GM23248 (cell line): ENCODE results near the gene TMCC1. TPM values are rescaled to one million over a fixed set of nuclear protein-coding genes. Genes with fewer than 3 reads are reported as not detected.
"Not testable (repeated sequence)": the region's sequence is repeated elsewhere in the genome, so short reads cannot be mapped to it uniquely, and the experiment has no call there.

Experiments used
- DNase-seq: peaks from one replicate; pipeline ENCODE4 v3.0.0-alpha.2; 2015
- H2AFZ ChIP-seq: fragments of 200-600 bp; sonication (generic); 2 replicates; pipeline ENCODE4 v1.6.1; 2016; ENCODE audit warnings: antibody characterized with exemption
- H3F3A ChIP-seq: fragments of 200-600 bp; sonication (generic); 2 replicates; pipeline ENCODE4 v1.6.1; 2016; ENCODE audit warnings: mild to moderate bottlenecking, antibody characterized with exemption, mixed run types; ENCODE audit not compliant: insufficient read depth
- H3K27ac ChIP-seq: fragments of 200-600 bp; sonication (generic); 2 replicates; pipeline ENCODE4 v1.5.1; 2016; ENCODE audit warnings: mild to moderate bottlenecking
- H3K27me3 ChIP-seq: fragments of 200-600 bp; sonication (generic); replicated peaks from 2 replicates; pipeline ENCODE4 v1.6.1; 2016; ENCODE audit warnings: mild to moderate bottlenecking; ENCODE audit not compliant: insufficient read depth
- H3K36me3 ChIP-seq: fragments of 200-600 bp; sonication (generic); 2 replicates; pipeline ENCODE4 v1.6.1; 2016; ENCODE audit warnings: low read depth, mild to moderate bottlenecking
- H3K4me1 ChIP-seq: fragments of 200-600 bp; sonication (generic); 2 replicates; pipeline ENCODE4 v1.6.1; 2016; ENCODE audit warnings: mild to moderate bottlenecking; ENCODE audit not compliant: insufficient read depth
- H3K4me2 ChIP-seq: fragments of 200-600 bp; sonication (generic); one replicate; pipeline ENCODE4 v1.6.1; 2016; ENCODE audit warnings: mild to moderate bottlenecking; ENCODE audit not compliant: unreplicated experiment
- H3K4me3 ChIP-seq: fragments of 200-600 bp; sonication (generic); 2 replicates; pipeline ENCODE4 v1.5.1; 2016; ENCODE audit warnings: mild to moderate bottlenecking
- H3K79me2 ChIP-seq: fragments of 200-600 bp; sonication (generic); 2 replicates; pipeline ENCODE4 v1.6.1; 2016; ENCODE audit warnings: mild to moderate bottlenecking; ENCODE audit not compliant: insufficient read depth
- H3K9ac ChIP-seq: fragments of 200-600 bp; sonication (generic); 2 replicates; pipeline ENCODE4 v1.6.1; 2016; ENCODE audit warnings: mild to moderate bottlenecking
- H3K9me2 ChIP-seq: fragments of 200-600 bp; sonication (generic); 2 replicates; pipeline ENCODE4 v1.6.1; 2016; ENCODE audit warnings: mixed run types, mild to moderate bottlenecking, moderate library complexity; ENCODE audit not compliant: insufficient read depth
- H3K9me3 ChIP-seq: fragments of 200-600 bp; sonication (generic); one replicate; pipeline ENCODE4 v1.6.1; 2017; ENCODE audit warnings: low read depth
- H4K20me1 ChIP-seq: fragments of 200-600 bp; sonication (generic); 2 replicates; pipeline ENCODE4 v1.6.0; 2016; ENCODE audit not compliant: insufficient read depth
- EZH2 ChIP-seq: fragments of 200-600 bp; sonication (generic); IDR thresholded peaks from 2 replicates; pipeline ENCODE4 v1.6.1; 2018; ENCODE audit warnings: antibody characterized with exemption, mild to moderate bottlenecking; ENCODE audit not compliant: insufficient read depth, poor library complexity, severe bottlenecking
- EZH2phosphoT487 ChIP-seq: fragments of 200-600 bp; sonication (generic); IDR thresholded peaks from 2 replicates; pipeline ENCODE4 v1.6.1; 2018; ENCODE audit warnings: antibody characterized with exemption, moderate library complexity, mild to moderate bottlenecking, low read depth; ENCODE audit not compliant: insufficient read depth
- WGBS, 2 experiments: methylation state at CpG; one replicate each; pipeline ENCODE4 v1.1.6; 2015 to 2017; ENCODE audit warnings: low lambda C conversion rate in 2 of 2, low coverage in 1 of 2; ENCODE audit errors: missing lambda C conversion rate in 2 of 2; 5-methylcytosine and 5-hydroxymethylcytosine counted together
- in situ Hi-C: fragments of 300-500 bp; cut with MboI; formaldehyde crosslinking; loops from 2 replicates; pipeline ENCODE4 v1.15.0; 2020
- polyA plus RNA-seq: library from polyadenylated mRNA; unstranded; fragments of >200 nt; fragmentation: Nextera tagmentation; extraction: Ambion mirVana; gene quantifications from 2 replicates; pipeline ENCODE4 v1.2.1, GENCODE V29; 2016
- total RNA-seq: library from RNA; depleted of rRNA; stranded (reverse); fragments of >200 nt; shearing (Covaris generic); gene quantifications from 2 replicates; pipeline ENCODE4 v1.2.3, GENCODE V29; 2014

Gene TMCC1
- total and polyA plus RNA-seq, 2 experiments from 2014 or later: 4.0 to 11.1 TPM

DNA sequence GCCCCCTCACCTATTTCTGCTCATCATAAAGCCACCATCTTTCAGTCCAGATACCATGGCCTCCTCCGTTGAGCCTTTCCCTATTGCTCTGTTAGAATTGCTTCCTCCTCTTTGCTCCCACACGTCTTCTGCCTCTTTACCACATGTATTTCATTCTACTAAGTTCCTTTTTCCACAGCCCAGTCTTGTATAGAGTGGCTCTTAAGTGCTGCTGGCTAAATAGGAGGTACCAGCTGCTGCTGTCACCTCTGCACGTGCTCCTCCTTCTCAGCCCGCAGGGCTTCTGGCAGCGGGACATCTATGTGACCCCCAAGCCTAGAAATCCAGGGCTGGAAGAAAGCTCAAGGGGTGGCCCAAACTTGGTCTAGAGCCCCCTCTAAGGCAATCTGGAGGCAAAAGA lies 248.2 kb downstream of the TMCC1 start:
- H3K27me3 ChIP-seq: no peaks in the 10 kb centered on the region
- H4K20me1 ChIP-seq: no peaks in the 10 kb centered on the region
- no peak overlapping the region for H3K27ac ChIP-seq
- in situ Hi-C loops: loop anchor here (25.0 kb wide), 1 partner anchor 442 kb away; the partner anchor contains the start of gene ALG1L2
- peaks cover 5% of the 10 kb centered on the region for H3K4me1 ChIP-seq
- H3K79me2 ChIP-seq: no peaks in the 10 kb centered on the region
- no peaks in the 10 kb centered on the region for H3K9me2 ChIP-seq
- H3K4me2 ChIP-seq: no peak overlapping the region
- 80 to 85% methylated on average over 5 of the region's 5 CpGs for WGBS, 2 experiments
- DNase-seq: no peak
- no peak overlapping the region for H3K4me3 ChIP-seq
- H3K9ac ChIP-seq: no peak overlapping the region
- H3K9me3 ChIP-seq: no peaks in the 10 kb centered on the region
- no peak overlapping the region for H2AFZ ChIP-seq
- H3F3A ChIP-seq: no peaks in the 10 kb centered on the region
- no peak for TF ChIP-seq EZH2phosphoT487
- TF ChIP-seq EZH2: no peak
- no peaks in the 10 kb centered on the region for H3K36me3 ChIP-seq

- no peaks in the 10 kb centered on the region for H4K20me1 ChIP-seq
- no peak overlapping the region for H3K4me2 ChIP-seq
- WGBS, 2 experiments: 95 to 100% methylated on average over 3 of the region's 3 CpGs
- no peak overlapping the region for H3K27ac ChIP-seq
- H2AFZ ChIP-seq: no peak overlapping the region
- H3F3A ChIP-seq: no peaks in the 10 kb centered on the region
- TF ChIP-seq EZH2 (no peak), EZH2phosphoT487 (no peak)
- in situ Hi-C loops: loop anchor here (25.0 kb wide), 1 partner anchor 442 kb away; the partner anchor contains the start of gene ALG1L2
- H3K4me1 ChIP-seq: peaks cover 2% of the 10 kb centered on the region
- H3K79me2 ChIP-seq: no peaks in the 10 kb centered on the region
- no peaks in the 10 kb centered on the region for H3K9me3 ChIP-seq
- no peaks in the 10 kb centered on the region for H3K9me2 ChIP-seq
- DNase-seq: no peak
- no peak overlapping the region for H3K9ac ChIP-seq
- no peaks in the 10 kb centered on the region for H3K27me3 ChIP-seq
- no peak overlapping the region for H3K4me3 ChIP-seq
- no peaks in the 10 kb centered on the region for H3K36me3 ChIP-seq
Observed at GRCh38 chr3:129644836-129645235, 248.7 kb downstream of the TMCC1 start.

GRCh38 chr3:129641567-129642260 lies 251.8 kb downstream of the TMCC1 start:
- H3K9ac ChIP-seq, H3F3A ChIP-seq, H3K9me3 ChIP-seq, H3K27me3 ChIP-seq, DNase-seq, H3K9me2 ChIP-seq, H3K4me3 ChIP-seq, H3K36me3 ChIP-seq, H4K20me1 ChIP-seq, H3K4me1 ChIP-seq, H3K27ac ChIP-seq, H3K4me2 ChIP-seq, H2AFZ ChIP-seq, H3K79me2 ChIP-seq: not testable (repeated sequence)
- in situ Hi-C loops: loop anchor here (25.0 kb wide), 1 partner anchor 446 kb away; the partner anchor contains the start of gene ALG1L2
- WGBS, 2 experiments: 17 to 34% methylated on average over 10 of the region's 10 CpGs

DNA sequence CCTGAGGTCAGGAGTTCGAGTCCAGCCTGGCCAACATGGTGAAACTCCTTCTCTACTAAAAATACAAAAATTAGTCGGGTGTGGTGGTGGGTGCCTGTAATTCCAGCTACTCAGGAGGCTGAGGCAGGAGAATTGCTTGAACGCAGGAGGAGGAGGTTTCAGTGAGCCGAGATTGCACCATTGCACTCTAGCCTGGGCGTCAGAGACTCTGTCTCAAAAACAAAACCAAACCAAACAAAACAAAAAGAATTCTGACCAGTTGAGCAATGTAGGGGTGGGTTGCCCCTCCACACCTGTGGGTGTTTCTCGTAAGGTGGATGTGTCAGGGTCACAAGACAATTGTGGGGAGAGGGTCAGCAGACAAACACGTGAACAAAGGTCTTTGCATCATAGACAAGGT lies 252.5 kb downstream of the TMCC1 start:
- H3K36me3 ChIP-seq, H3K4me1 ChIP-seq, H3K4me2 ChIP-seq, DNase-seq, H3K27me3 ChIP-seq, H4K20me1 ChIP-seq, H3K9me2 ChIP-seq, H2AFZ ChIP-seq, H3K27ac ChIP-seq, H3K9me3 ChIP-seq, H3K9ac ChIP-seq, H3K79me2 ChIP-seq, H3K4me3 ChIP-seq, H3F3A ChIP-seq: not testable (repeated sequence)
- WGBS, 2 experiments: 92% methylated on average over 7 of the region's 7 CpGs
- in situ Hi-C loops: loop anchor here (25.0 kb wide), 1 partner anchor 446 kb away; the partner anchor contains the start of gene ALG1L2

- in situ Hi-C loops: loop anchor here (10.0 to 25.0 kb wide), 2 partner anchors 296 to 449 kb away; partner anchors contain the start of gene ALG1L2
- TF ChIP-seq EZH2phosphoT487 (no peak), EZH2 (no peak)
- H2AFZ ChIP-seq: no peak overlapping the region
Observed at GRCh38 chr3:129638481-129638880, 255.0 kb downstream of the TMCC1 start.

More at GRCh38 chr3:129638481-129638880, 255.0 kb downstream of the TMCC1 start:
- H3K9ac ChIP-seq: no peak overlapping the region
- no peak for DNase-seq
- no peaks in the 10 kb centered on the region for H3K9me3 ChIP-seq
- no peaks in the 10 kb centered on the region for H3K4me1 ChIP-seq
- H3K4me3 ChIP-seq: no peak overlapping the region
- no peak overlapping the region for H3K27ac ChIP-seq
- H3K36me3 ChIP-seq: no peaks in the 10 kb centered on the region
- no peaks in the 10 kb centered on the region for H4K20me1 ChIP-seq
- H3K27me3 ChIP-seq: no peaks in the 10 kb centered on the region
- no peaks in the 10 kb centered on the region for H3K79me2 ChIP-seq
- H3K4me2 ChIP-seq: no peak overlapping the region
- no peaks in the 10 kb centered on the region for H3K9me2 ChIP-seq
- 43 to 49% methylated on average over 3 of the region's 3 CpGs for WGBS, 2 experiments
- no peaks in the 10 kb centered on the region for H3F3A ChIP-seq
